ENCODE results near the gene FARS2.

FARS2 gene

GRCh38 chr6:5747379-5747778, 486.1 kb downstream of the FARS2 start:
- DNase-seq, result no peak

GRCh38 chr6:5749016-5749650, 487.8 kb downstream of the FARS2 start:
- no peak for DNase-seq

GRCh38 chr6:5749651-5750215, 488.4 kb downstream of the FARS2 start:
- no peak for DNase-seq

- no peak for DNase-seq
These were observed 490.4 kb downstream of the FARS2 start for GRCh38 chr6:5751525-5752390.

- no peak for DNase-seq
These were observed 491.0 kb downstream of the FARS2 start for GRCh38 chr6:5752391-5752680.

- DNase-seq, result no peak
These were observed 491.9 kb downstream of the FARS2 start for GRCh38 chr6:5753209-5753608.

- DNase-seq, result no peak
These were observed 493.6 kb downstream of the FARS2 start for GRCh38 chr6:5754904-5755303.

GRCh38 chr6:5759571-5759970, 498.3 kb downstream of the FARS2 start:
- no peak for DNase-seq

- DNase-seq, result no peak
These were observed 500.1 kb downstream of the FARS2 start for GRCh38 chr6:5761370-5761769.

GRCh38 chr6:5762561-5762968, 501.3 kb downstream of the FARS2 start:
- DNase-seq, result no peak

- no peak for DNase-seq
These were observed 502.1 kb downstream of the FARS2 start for GRCh38 chr6:5763407-5763806.

- no peak for DNase-seq
These were observed 502.6 kb downstream of the FARS2 start for GRCh38 chr6:5763871-5764270.

- DNase-seq, result no peak
These were observed 503.2 kb downstream of the FARS2 start for GRCh38 chr6:5764401-5764955.

- DNase-seq, result no peak
These were observed 503.9 kb downstream of the FARS2 start for GRCh38 chr6:5765141-5765760.

GRCh38 chr6:5766260-5766659, 504.9 kb downstream of the FARS2 start:
- DNase-seq, result no peak

GRCh38 chr6:5767471-5767870, 506.2 kb downstream of the FARS2 start:
- DNase-seq, result no peak

GRCh38 chr6:5771211-5771610, 509.9 kb downstream of the FARS2 start:
- DNase-seq, result no peak

GRCh38 chr6:5771759-5772390, 510.6 kb downstream of the FARS2 start:
- no peak for DNase-seq

GRCh38 chr6:5772408-5773120, 511.3 kb downstream of the FARS2 start:
- DNase-seq, result no peak

- DNase-seq, result no peak
These were observed 514.8 kb downstream of the FARS2 start for GRCh38 chr6:5776104-5776503.

GRCh38 chr6:5776706-5777390, 515.5 kb downstream of the FARS2 start:
- DNase-seq, result no peak

All from stimulated activated CD4-positive, alpha-beta T cell treated with anti-CD3 and anti-CD28 coated beads, Interleukin-1b, Interleukin-23, amount 100 ng/mL, for 48 hours (primary cell).